Activated B cell treated with CpG ODN at 0.5 μM for 24 hours (primary cell): Measurements from ENCODE around the gene RASSF7. TPM values are rescaled to one million over a fixed set of nuclear protein-coding genes. Genes with fewer than 3 reads are reported as not detected.

Experiments used
- ATAC-seq: fragments of 200-7000 bp; cut with Tn5 transposase; one replicate; pipeline ENCODE4 v1.10.0; 2021; ENCODE audit warnings: low read depth, mild to moderate bottlenecking, moderate library complexity
- CTCF ChIA-PET: fragments of 350-600 bp; sonication (Branson Sonifier 250); formaldehyde crosslinking; loops from one replicate; lab custom pipeline; 2021; ENCODE audit warnings: antibody characterized with exemption; lab: Charles Lee
- POLR2A ChIA-PET: fragments of 350-600 bp; sonication (Branson Sonifier 250); formaldehyde crosslinking; loops from one replicate; lab custom pipeline; 2021; ENCODE audit warnings: antibody characterized with exemption; lab: Charles Lee
- DNase-seq: peaks from one replicate; pipeline ENCODE4 v3.0.0; 2022
- H3K27ac Mint-ChIP-seq: one replicate; pipeline ENCODE4 v1.8.0; 2020; ENCODE audit warnings: mixed read lengths
- H3K27me3 Mint-ChIP-seq: one replicate; pipeline ENCODE4 v1.8.0; 2021; ENCODE audit warnings: mixed read lengths
- H3K36me3 Mint-ChIP-seq: one replicate; pipeline ENCODE4 v1.8.0; 2021; ENCODE audit warnings: low read depth, mixed read lengths
- H3K4me1 Mint-ChIP-seq: one replicate; pipeline ENCODE4 v1.8.0; 2021; ENCODE audit warnings: mixed read lengths
- H3K4me3 Mint-ChIP-seq: one replicate; pipeline ENCODE4 v1.8.0; 2020; ENCODE audit warnings: mild to moderate bottlenecking, mixed read lengths
- H3K9me3 Mint-ChIP-seq: one replicate; pipeline ENCODE4 v1.8.0; 2020; ENCODE audit warnings: mixed read lengths
- CTCF ChIP-seq: fragments of 200-600 bp; IDR thresholded peaks from one replicate; pipeline ENCODE4 v1.8.0; 2022; ENCODE audit warnings: antibody characterized with exemption, mild to moderate bottlenecking
- intact Hi-C: fragments of 100-400 bp; cut with micrococcal nuclease; formaldehyde crosslinking; loops from one replicate; pipeline ENCODE4 v1.15.1; 2024
- total RNA-seq: library from RNA; stranded (reverse); gene quantifications from 2 replicates; pipeline ENCODE4 v1.2.3, GENCODE V29; 2022

Gene RASSF7
- total RNA-seq, 1 donor from 2014 or later: 14.9 TPM

- H3K36me3 Mint-ChIP-seq: peaks cover 22% of the 10 kb centered on the region
- H3K4me1 Mint-ChIP-seq: peaks cover 5% of the 10 kb centered on the region
- no peak overlapping the region for H3K4me3 Mint-ChIP-seq
- CTCF ChIA-PET: no interaction called here
- no peaks in the 10 kb centered on the region for H3K27me3 Mint-ChIP-seq
- no peak for TF ChIP-seq CTCF
- no peak for ATAC-seq
- POLR2A ChIA-PET: interaction anchor here (0.6 to 1.0 kb wide), 2 partner anchors 25 to 166 kb away, joined by 3 to 4 read pairs; partner anchors contain the start of gene RNH1
- no peak overlapping the region for H3K27ac Mint-ChIP-seq
- no peak for DNase-seq
- intact Hi-C loops: loop anchor here (10.0 kb wide), 1 partner anchor 384 kb away; the partner anchor contains the start of gene CHID1
- H3K9me3 Mint-ChIP-seq: no peaks in the 10 kb centered on the region
These were observed 29.6 kb upstream of the RASSF7 start for GRCh38 chr11:530960-531831.

- H3K9me3 Mint-ChIP-seq: no peaks in the 10 kb centered on the region
- ChIA-PET POLR2A (interaction anchor here (0.6 to 1.0 kb wide), 3 partner anchors 25 to 165 kb away, joined by 3 to 4 read pairs (median 3); partner anchors contain the start of genes LMNTD2 and RNH1), CTCF (no interaction called here)
- DNase-seq (no peak), ATAC-seq (no peak)
- no peak overlapping the region for H3K27ac Mint-ChIP-seq
- no peak overlapping the region for H3K4me3 Mint-ChIP-seq
- peaks cover 23% of the 10 kb centered on the region for H3K36me3 Mint-ChIP-seq
- no peak for TF ChIP-seq CTCF
- peaks cover 9% of the 10 kb centered on the region for H3K4me1 Mint-ChIP-seq
- H3K27me3 Mint-ChIP-seq: no peaks in the 10 kb centered on the region
- intact Hi-C loops: loop anchor here (10.0 kb wide), 1 partner anchor 383 kb away; the partner anchor contains the start of gene CHID1
These were observed 28.7 kb upstream of the RASSF7 start for GRCh38 chr11:531919-532526.

- H3K4me3 Mint-ChIP-seq: no peak overlapping the region
- intact Hi-C loops: loop anchor here (10.0 kb wide), 1 partner anchor 382 kb away; the partner anchor contains the start of gene CHID1
- ATAC-seq (no peak), DNase-seq (no peak)
- ChIA-PET POLR2A (interaction anchor here (0.7 to 1.0 kb wide), 3 partner anchors 26 to 85 kb away, joined by 3 to 4 read pairs (median 3); partner anchors contain the start of genes LMNTD2 and RNH1), CTCF (no interaction called here)
- no peaks in the 10 kb centered on the region for H3K27me3 Mint-ChIP-seq
- H3K4me1 Mint-ChIP-seq: peaks cover 11% of the 10 kb centered on the region
- H3K27ac Mint-ChIP-seq: no peak overlapping the region
- TF ChIP-seq CTCF: no peak
- peaks cover 23% of the 10 kb centered on the region for H3K36me3 Mint-ChIP-seq
- no peaks in the 10 kb centered on the region for H3K9me3 Mint-ChIP-seq
These were observed 28.2 kb upstream of the RASSF7 start for GRCh38 chr11:532527-532985.

- CTCF ChIA-PET: no interaction called here
These were observed 27.7 kb upstream of the RASSF7 start for GRCh38 chr11:532986-533585.

More at GRCh38 chr11:532986-533585, 27.7 kb upstream of the RASSF7 start:
- POLR2A ChIA-PET: interaction anchor here (0.9 to 1.0 kb wide), 2 partner anchors 85 to 326 kb away, joined by 4 read pairs; partner anchors contain the start of genes BET1L and RIC8A
- H3K36me3 Mint-ChIP-seq: peaks cover 23% of the 10 kb centered on the region
- no peak overlapping the region for H3K27ac Mint-ChIP-seq
- DNase-seq (no peak), ATAC-seq (no peak)
- no peak for TF ChIP-seq CTCF
- no peaks in the 10 kb centered on the region for H3K27me3 Mint-ChIP-seq
- intact Hi-C loops: loop anchor here (10.0 kb wide), 1 partner anchor 382 kb away; the partner anchor contains the start of gene CHID1
- H3K9me3 Mint-ChIP-seq: no peaks in the 10 kb centered on the region
- no peak overlapping the region for H3K4me3 Mint-ChIP-seq
- peaks cover 17% of the 10 kb centered on the region for H3K4me1 Mint-ChIP-seq
